Neutrophil (primary cell): ENCODE data around the gene ARL6IP4.

Source experiments
- H3K27ac ChIP-seq: fragments of 200-600 bp; sonication (generic); 2 replicates; pipeline ENCODE4 v1.5.1; 2016; ENCODE audit warnings: mild to moderate bottlenecking, moderate library complexity
- H3K27me3 ChIP-seq: fragments of 200-600 bp; sonication (generic); 2 replicates; pipeline ENCODE4 v1.6.0; 2016; ENCODE audit warnings: mild to moderate bottlenecking
- H3K36me3 ChIP-seq: fragments of 200-600 bp; sonication (generic); 2 replicates; pipeline ENCODE4 v1.5.1; 2017
- H3K4me1 ChIP-seq, 2 experiments: fragments of 200-600 bp in 1 of 2; sonication (generic) in 1 of 2; 1 replicate in 1 of 2; 2 replicates in 1 of 2; pipeline versions ENCODE4 v1.5.1 to v1.6.1; 2013 to 2016; ENCODE audit warnings: low read depth in 1 of 2, low read length in 1 of 2, mild to moderate bottlenecking in 1 of 2, moderate library complexity in 1 of 2; ENCODE audit not compliant: control insufficient read depth in 1 of 2, insufficient read depth in 1 of 2
- H3K4me3 ChIP-seq, 2 experiments: fragments of 200-600 bp in 1 of 2; sonication (generic) in 1 of 2; 1 replicate in 1 of 2; 2 replicates in 1 of 2; pipeline ENCODE4 v1.5.1; 2013 to 2016; ENCODE audit warnings: low read depth in 1 of 2, low read length in 1 of 2, mild to moderate bottlenecking in 1 of 2, moderate library complexity in 1 of 2
- H3K9me3 ChIP-seq: fragments of 200-600 bp; sonication (generic); 2 replicates; pipeline ENCODE4 v1.5.1; 2016
- CTCF ChIP-seq: fragments of 200-600 bp; sonication (generic); IDR thresholded peaks from 2 replicates; pipeline ENCODE4 v1.5.1; 2016; ENCODE audit warnings: antibody characterized with exemption

ARL6IP4 gene

GRCh38 chr12:122947352-122947792 lies 33.1 kb upstream of the ARL6IP4 start:
- Histone ChIP-seq H3K27me3 (no peaks in the 10 kb centered on the region), H3K27ac (peak overlapping the region; percentile 55), H3K4me1 (peaks cover 4 to 13% of the 10 kb centered on the region in 2 experiments), H3K9me3 (no peaks in the 10 kb centered on the region), H3K4me3 (no peak overlapping the region), H3K36me3 (no peaks in the 10 kb centered on the region)
- TF ChIP-seq CTCF = no peak

GRCh38 chr12:122948605-122949004 lies 31.9 kb upstream of the ARL6IP4 start:
- Histone ChIP-seq H3K4me1 (peaks cover 4 to 13% of the 10 kb centered on the region in 2 experiments), H3K27ac (no peak overlapping the region), H3K9me3 (no peaks in the 10 kb centered on the region), H3K4me3 (no peak overlapping the region), H3K27me3 (no peaks in the 10 kb centered on the region), H3K36me3 (no peaks in the 10 kb centered on the region)
- TF ChIP-seq CTCF = no peak

DNA sequence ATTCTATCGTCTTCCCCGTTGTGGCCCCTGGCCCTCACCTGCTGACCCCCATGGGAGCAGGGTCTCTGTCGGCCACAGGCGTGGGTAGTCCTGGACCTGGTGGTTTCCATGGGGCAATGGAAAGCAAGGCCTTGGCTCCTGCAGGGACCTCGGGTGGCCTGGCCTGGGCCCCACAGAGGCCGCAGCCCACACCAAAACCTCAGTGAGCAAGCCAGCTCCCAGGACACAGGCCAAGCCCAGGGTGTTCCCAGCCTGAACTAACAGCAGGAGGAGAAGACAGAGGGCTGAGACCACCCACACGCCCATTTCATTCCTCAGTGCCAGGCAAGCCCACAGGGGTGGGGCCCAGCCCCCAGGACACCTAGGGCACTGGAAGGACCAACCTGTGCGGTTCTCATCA lies 31.1 kb upstream of the ARL6IP4 start:
- TF ChIP-seq CTCF = no peak
- Histone ChIP-seq H3K9me3 (no peaks in the 10 kb centered on the region), H3K4me3 (no peak overlapping the region), H3K27ac (no peak overlapping the region), H3K27me3 (no peaks in the 10 kb centered on the region), H3K4me1 (peaks cover 4 to 13% of the 10 kb centered on the region in 2 experiments), H3K36me3 (no peaks in the 10 kb centered on the region)

GRCh38 chr12:122949816-122950675 lies 30.4 kb upstream of the ARL6IP4 start:
- no peaks in the 10 kb centered on the region for H3K36me3 ChIP-seq
- H3K9me3 ChIP-seq = no peaks in the 10 kb centered on the region
- peaks cover 4 to 13% of the 10 kb centered on the region in 2 experiments for H3K4me1 ChIP-seq
- no peak overlapping the region for H3K4me3 ChIP-seq
- TF ChIP-seq CTCF = no peak
- H3K27ac ChIP-seq = no peak overlapping the region
- no peaks in the 10 kb centered on the region for H3K27me3 ChIP-seq

DNA sequence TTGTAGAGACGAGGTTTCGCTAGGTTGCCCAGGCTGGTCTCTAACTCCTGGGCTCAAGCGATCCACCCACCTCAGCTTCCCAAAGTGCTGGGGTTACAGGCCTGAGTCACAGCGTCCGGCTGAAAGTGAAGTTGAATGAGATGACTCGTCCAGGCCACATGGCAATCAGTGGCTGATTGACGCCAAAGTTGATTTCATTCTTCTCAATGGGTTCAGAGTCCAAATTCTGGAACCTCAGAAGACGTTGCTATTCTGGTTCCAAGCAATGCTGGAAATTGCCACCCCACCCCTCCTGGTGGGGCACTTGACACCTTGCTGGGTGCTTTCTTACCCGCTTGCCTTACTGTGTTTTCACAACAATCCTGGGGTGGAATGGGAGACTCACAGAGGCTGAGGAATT lies 29.1 kb upstream of the ARL6IP4 start:
- TF ChIP-seq CTCF = no peak
- Histone ChIP-seq H3K27me3 (no peaks in the 10 kb centered on the region), H3K36me3 (no peaks in the 10 kb centered on the region), H3K27ac (no peak overlapping the region), H3K9me3 (no peaks in the 10 kb centered on the region), H3K4me1 (peaks cover 4 to 13% of the 10 kb centered on the region in 2 experiments), H3K4me3 (no peak overlapping the region)
